GM23338 (cell line): Measurements from ENCODE around the gene PTPRN2.

Experiments
- CTCF ChIP-seq, 2 experiments: fragments of 200-600 bp in 1 of 2; sonication (generic) in 1 of 2; conservative IDR thresholded peaks; 2 replicates each; pipeline versions ENCODE4 v1.5.1 to v1.6.1; 2016 to 2017; ENCODE audit warnings: antibody characterized with exemption in 2 of 2, low read depth in 2 of 2, mild to moderate bottlenecking in 2 of 2, moderate library complexity in 1 of 2
- EZH2 ChIP-seq: fragments of 200-600 bp; sonication (generic); IDR thresholded peaks from one replicate; pipeline ENCODE4 v1.8.0; 2017; ENCODE audit warnings: antibody characterized with exemption, mild to moderate bottlenecking, low read depth; ENCODE audit not compliant: unreplicated experiment
- POLR2AphosphoS5 ChIP-seq: IDR thresholded peaks from 2 replicates; pipeline ENCODE4 v1.6.1; 2016; ENCODE audit warnings: antibody characterized with exemption, low read depth
- STAT1 ChIP-seq: IDR thresholded peaks from one replicate; pipeline ENCODE4 v1.6.1; 2016; ENCODE audit warnings: antibody characterized with exemption; ENCODE audit not compliant: unreplicated experiment

DNA sequence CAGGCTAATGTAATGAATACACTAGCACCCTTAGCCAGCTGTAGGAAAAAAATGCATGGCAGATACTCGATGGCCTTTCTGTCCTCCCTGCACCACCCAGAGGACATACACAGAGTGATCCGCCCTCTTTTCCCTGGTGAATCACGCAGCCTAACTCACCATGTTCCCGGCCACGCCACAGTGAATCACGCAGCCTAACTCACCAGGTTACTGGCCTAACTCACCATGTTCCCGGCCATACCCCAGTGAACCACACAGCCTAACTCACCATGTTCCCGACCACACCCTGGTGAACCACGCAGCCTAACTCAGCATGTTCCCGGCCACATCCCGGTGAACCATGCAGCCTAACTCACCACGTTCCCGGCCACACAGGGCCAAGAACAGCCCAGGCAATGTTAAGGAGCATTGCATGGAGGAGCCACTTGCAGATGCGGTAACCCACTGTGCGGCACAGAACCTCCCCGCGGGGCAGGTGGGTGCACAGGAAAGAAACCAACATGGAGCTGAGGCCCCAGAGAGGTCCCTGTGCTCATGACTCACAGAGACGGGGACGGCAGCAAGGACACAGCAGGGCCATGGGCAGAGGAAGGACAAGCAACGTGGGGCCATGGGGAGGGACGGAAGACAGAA lies 742.3 kb downstream of the PTPRN2 start:
- TF ChIP-seq CTCF (conservative IDR thresholded peaks at IDR 0.05; ENCODE audit: low read depth in 2 of 2) (no peak), EZH2 (no peak), POLR2AphosphoS5 (no peak), STAT1 (no peak)
